HG03097 (cell line): ENCODE results near the gene IL36A.

Source experiments
- ATAC-seq: cut with Tn5 transposase; IDR thresholded peaks from one replicate; pipeline ENCODE4 v1.9.1; 2021; ENCODE audit not compliant: unreplicated experiment, low FRiP score

Gene IL36A

DNA sequence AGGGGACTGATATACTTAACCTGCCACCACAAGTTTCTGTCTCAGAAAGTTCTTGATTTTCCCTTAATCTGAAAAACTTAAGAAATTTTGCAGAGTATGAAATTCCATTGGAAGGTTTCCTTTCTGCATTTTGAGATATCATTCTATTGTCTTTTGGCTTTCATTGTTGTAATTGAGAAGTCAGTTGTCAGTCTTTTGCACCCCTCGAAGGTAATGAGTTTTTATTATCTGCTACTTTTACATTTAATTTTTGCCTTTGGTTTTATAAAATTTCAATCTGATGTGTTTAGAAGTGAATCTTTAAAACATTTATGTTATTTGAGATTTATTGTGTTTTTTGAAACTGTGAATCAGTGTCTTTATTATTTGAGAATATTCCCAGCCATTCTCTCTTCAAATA, 4.8 kb upstream of the IL36A start:
- ATAC-seq = no peak

DNA sequence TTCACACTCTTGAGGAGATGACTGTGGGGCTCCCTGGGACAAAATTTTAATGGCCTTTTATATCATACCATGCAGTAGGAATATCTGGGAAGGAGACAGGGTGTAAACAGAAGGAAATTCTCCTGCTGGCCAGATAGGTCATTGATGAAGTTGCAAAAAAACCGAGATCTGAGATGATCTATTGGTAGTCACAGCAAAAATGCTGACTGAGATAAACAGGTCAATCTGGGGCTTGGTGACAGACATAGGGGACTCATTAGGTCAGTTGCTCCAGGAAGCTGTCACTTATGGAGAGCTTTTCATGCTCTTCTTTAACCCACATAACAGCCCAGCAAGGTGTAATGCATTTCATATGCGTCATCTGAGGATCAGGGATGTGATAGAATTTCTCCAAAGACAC, 2.6 kb upstream of the IL36A start:
- ATAC-seq = no peak

DNA sequence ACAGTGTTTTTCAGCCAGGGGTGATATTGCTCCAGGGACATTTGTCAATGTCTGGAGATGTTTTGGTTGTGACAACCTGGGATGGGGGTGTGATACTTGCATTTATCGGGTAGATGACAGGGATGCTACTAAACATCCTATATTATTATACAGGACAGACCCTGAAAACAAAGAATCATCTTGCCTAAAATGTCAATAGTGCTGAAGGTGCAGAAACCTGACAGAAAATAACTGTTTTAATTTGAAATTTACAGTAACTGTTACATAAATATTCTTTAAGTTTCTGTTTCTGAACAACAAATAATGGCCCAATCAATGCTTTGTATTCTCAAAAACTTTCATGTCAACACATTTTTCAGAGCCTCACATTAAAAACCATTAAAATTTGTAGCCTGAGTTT, 2.0 kb downstream of the IL36A start:
- no peak for ATAC-seq

DNA sequence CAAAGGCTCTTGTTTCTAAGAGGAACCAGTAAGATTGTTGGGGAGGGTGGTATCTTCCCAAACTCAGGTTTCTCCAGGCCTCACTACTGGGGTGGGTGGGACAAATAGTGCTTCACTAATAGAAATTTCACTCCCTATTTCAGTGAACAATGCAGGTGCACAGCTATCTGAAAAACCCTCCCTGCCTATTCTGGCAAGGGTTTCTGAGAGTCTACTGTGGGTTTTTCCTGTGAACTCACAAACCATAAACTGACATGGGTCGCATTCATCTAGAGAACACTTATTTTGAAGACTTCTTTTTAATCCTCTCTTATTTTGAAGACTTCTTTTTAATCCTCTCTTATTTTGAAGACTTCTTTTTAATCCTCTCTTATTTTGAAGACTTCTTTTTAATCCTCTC, 4.4 kb downstream of the IL36A start:
- ATAC-seq = no peak

DNA sequence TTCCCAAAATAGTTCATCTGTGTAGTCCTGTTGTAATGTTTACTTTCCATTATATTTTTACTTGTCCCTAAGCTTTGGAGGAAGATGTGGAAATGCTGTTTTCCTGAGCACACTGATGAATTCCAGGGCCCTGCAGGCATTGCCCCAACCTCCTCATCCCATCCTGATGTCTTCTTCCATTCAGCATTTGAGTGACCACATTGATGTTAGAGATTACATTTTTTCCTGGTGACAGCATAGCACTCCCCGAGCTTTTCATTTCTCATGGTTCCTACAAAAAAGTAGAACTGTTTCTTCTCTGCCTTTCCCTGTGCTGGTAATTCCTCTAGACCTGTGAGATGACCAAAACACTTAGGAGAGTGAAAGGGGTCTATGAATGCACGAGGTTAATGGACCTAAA, 4.8 kb downstream of the IL36A start:
- ATAC-seq = no peak

DNA sequence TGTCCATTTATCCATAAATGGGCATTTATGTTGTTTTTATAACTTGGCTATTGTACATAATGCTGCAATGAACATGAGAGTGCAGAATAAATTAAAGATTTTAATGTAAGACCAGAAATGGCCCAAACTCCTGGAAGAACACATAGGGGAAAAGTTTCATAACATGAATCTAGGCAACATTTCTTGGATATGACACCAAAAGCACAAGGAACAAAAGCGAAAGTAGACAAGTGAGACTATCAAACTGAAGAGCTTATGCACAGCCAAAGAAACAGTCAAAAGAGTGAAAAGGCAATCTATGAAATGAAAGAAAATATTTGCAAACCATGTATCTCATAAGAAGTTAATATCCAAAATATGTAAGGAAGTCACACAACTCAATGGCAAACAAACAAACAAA, 5.8 kb downstream of the IL36A start:
- no peak for ATAC-seq

DNA sequence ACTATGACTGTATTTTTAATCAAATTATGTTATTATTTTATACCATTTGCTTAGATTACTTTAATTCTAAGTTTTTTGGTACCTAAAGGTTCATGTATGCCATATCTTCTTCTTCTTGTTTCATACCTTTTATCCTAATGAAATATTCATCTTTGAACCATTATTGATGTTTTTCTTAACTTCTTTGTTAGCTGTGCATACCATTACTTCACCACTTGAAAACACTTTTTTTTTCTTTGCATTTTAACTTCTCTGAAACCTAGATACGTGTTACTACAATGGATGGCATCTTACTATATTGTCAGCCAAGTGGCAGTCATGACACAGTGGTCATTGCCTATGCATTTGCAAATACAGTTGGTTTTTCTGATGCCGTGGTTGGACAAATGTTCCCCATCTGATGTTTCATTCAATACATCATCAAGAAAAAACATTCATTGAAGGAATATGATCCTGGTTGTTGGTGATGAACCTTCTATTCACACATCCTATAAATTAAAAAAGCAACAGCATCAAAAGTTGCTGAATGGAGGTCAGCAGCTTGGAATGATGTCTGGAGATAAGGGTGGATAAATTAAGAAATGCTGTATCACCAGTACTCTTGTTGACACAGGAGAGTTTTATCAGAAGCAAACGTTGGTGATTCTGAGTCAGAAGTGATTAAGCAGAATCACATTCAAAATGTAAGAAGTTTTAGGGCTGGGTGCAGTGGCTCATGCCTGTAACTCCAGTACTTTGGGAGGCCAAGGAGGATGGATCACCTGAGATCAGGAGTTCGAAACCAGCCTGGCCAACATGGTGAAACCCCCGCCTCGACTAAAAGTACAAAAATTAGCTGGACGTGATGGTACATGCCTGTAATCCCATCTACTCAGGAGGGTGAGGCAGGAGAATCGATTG, 7.4 kb downstream of the IL36A start:
- no peak for ATAC-seq

DNA sequence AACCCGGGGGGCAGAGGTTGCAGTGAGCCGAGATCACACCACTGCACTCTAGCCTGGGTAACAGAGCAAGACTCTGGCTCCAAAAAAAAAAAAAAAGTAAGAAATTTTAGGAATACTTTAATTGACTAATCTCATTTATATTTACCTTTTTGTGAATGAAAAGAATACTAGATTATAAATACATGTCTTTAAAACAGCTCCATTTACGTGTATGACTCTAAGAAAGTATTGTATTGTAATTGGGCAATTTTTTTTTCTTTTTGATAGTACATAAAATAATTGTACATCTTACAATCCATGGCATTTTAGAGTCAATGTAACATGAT, 8.0 kb downstream of the IL36A start:
- ATAC-seq = no peak

DNA sequence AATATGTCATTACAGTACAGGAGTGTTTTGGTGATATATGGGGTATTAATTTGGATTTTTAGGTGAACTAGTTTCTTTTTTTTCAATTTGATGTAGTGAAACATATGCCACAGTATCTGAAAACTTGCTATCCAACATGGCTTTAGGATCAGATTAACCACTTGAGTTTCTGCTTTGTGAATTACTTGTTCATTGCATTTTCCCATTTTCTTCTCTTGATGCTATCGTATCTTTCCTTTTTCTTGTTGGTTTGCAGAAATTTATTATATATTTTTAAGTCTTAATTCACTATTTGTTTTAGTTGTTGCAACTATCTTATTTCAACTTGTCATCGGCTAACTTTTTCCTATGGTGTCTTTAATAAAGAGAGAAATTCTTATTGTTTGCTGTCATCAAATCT, 8.8 kb downstream of the IL36A start:
- ATAC-seq = no peak

DNA sequence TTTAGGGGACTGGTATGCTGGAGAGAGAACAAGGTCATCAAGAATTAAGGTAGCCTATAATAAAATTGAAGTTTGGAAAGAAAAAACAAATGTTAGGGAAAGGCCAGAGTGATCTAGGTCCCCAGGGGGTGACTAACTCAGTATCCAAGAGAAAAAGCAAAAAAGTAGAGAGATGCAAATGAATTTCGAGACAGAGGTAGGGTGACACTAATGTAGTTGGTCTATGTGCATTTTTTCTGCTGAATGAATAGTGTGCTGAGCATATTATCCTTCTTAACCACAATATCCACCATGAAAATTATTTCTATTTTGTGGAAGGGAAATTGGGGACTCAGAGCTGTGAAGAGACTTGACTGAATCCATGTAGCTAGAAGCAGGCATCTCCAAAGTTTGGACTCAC, 9.8 kb downstream of the IL36A start:
- ATAC-seq = no peak

DNA sequence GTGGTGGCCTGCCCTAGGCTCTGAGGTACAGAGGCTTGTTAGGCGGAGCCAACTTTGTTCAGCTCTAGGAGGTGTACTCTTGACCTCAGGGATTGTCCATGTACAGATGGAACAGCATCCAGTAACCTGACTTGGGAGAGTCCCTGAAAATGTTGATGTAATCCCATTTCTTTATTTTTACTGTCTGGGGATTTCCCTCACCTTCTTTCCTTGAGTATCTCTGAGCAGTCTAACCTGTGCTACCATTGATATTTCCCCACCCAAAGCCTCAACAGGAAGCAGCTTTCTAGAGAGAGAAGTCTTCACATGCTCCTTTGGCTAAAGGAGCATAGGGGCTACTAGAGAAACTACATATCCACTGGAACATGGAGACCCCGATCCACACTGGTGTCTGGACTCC, 10.4 kb downstream of the IL36A start:
- ATAC-seq = no peak

DNA sequence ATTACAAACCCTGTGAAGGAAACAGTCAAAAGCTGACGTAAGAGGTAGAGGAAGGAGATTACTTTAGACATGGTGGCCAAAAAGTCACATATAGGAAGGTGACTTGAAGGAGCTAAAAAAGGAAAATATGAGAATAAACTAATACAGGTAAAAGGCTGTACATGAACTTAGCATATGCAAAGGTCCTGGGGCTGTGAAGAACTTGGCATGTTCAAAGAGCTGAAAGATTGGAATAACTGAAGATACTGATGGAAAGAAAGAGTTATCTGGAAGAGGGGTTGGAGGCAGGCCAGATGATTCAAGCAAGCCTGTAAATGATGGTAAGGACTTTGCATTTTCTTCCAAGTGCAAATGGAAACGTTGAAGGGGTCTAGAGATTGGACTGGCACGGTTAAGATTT, 13.2 kb downstream of the IL36A start:
- no peak for ATAC-seq

DNA sequence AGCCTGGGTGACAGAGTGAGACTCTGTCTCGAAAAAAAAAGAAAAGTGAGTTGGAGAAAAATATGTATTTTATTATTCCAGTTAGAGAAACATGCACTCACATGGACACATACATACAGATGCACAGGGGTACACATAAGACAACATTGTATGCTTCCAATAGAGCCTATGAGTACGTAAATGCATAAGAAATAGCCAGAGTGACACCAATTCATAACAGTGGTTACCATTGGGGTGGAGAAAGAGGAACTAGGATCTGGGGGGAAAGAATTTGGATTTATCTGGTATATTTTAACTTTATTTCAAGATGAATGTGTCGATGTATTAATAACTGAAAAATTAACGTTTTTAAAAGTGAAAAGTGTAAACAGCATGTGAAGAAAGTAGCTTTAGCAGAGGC, 16.1 kb downstream of the IL36A start:
- ATAC-seq = no peak

DNA sequence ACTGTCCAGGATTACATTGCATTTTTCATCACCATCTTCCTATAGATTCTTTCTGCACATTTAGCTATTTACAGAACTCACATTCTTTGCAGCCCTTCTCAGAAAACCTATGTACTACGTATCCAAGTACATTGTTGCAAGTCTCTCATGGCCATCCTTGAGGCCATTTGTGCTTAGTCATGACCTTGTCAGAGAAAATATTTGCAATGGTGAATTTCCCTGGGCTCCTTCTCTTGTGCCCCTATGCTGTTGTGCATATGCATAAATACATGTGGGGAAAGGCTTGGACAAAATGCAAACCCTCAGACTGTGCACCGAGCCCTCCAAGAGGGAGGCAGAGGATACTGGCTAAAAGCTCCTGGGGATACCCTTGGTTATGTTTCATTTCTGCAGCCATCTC, 19.5 kb downstream of the IL36A start:
- ATAC-seq = no peak

DNA sequence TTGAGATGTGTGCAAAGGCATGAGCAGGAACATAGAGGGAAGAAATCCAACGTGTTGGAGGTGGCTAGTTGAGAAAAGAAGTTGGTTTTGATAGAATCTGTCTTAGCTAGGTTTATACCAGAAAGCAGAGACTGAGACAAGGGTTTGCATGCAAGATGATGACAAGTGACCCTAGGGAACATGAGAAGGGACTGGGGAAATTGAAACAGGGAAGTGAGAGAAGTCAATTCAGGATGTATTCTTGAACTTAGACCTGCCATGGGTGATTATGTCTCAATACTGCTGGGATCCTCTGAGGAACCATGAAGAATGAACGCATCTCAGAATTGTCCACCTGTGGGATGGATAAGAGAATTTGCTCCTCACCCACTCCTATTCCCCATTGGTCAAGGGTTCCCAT, 20.5 kb downstream of the IL36A start:
- no peak for ATAC-seq

DNA sequence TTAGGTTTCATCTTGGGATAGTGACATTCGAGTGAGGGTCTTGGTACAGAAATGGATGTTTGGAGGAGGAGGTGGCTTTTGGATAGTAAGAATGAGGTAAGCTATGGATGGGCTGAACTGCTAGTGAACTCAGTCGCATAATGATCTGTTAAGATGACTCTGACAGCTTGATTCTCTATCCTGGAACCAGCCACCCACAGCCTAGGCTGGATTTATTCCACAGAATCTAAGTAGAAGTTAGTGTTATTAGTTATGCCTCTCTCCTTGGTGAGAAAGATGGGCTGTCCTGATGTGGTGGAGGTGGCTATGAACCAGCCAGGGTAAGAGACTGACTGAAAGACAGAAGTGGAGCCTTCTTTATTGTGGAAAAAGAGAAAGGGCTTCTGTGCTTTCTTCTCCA, 22.4 kb downstream of the IL36A start:
- no peak for ATAC-seq

DNA sequence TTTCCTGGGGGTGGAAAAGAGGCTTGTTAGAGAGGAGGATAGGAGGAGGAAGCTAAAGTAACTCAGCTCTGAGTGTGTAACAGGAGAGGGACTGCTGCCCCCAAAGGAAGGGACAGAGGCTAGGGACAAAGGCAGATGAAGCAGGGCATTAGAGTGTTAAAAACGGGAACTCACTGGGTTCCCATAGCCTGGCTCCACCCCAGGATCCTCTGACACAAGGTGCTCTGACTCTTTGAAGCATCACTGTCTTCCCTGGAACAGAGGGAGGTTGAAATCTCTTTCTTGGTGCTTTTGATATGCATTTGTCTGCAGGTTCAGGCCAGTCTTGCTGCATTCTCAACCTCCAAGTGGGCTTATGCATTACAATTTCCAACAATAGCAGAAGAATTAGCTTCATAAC, 22.9 kb downstream of the IL36A start:
- no peak for ATAC-seq

DNA sequence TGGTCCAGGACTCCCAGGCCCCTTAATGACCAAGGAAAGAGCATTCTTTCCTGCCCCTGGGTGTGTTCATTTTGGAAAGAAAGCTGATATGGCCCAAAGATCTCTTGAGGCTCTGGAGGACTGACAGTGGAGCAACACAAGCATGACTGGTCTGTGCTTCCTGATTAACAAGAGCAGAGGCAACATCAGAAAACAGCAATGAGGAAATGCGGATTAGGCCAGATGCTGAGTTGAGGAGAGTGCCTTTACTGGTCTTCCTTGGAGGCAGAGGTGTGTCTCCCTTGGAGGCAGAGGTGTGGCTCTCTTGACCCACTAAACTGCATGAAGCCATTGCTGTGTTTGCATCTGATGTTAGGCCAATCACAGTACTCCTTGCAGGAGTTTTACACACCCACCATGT, 27.5 kb downstream of the IL36A start:
- no peak for ATAC-seq

DNA sequence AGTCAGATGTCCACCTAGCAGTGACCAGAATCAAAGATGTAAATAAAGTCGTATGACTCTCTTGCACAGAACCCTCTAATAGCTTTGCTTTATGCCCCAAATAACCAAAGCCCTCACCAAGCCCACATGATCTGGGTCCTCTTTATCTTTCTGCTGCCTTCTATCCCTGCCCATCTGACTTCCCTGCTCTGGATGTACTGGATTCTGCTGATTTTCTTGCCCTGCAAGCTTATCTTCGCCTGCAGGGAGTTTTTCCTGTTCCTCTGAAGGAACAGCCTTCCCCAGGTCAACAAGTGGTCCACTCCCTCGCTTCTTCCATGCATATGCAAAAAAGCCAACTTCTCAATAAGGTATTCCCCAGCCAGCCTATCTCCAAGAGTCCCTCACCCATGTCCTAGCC, 28.8 kb downstream of the IL36A start:
- ATAC-seq = no peak

DNA sequence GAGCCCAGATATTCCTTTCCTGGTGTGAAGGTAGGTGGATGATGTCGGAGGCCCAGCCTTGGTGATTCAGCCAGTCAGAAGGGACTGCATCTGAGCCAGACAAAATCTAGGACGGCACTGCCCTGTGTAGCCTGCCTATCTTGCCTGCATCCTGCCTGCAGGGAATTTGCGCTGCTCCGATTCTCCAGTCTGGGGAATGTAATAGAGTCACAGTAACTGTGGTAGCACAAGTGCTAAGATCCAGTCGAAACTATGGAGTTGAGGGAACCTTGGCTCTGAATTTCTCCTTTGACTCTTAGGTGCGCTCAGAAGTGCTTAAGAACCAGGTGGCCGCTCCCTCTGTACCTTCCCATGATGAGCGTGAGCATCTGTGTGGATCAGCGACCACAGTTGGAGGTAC, 31.5 kb downstream of the IL36A start:
- no peak for ATAC-seq

DNA sequence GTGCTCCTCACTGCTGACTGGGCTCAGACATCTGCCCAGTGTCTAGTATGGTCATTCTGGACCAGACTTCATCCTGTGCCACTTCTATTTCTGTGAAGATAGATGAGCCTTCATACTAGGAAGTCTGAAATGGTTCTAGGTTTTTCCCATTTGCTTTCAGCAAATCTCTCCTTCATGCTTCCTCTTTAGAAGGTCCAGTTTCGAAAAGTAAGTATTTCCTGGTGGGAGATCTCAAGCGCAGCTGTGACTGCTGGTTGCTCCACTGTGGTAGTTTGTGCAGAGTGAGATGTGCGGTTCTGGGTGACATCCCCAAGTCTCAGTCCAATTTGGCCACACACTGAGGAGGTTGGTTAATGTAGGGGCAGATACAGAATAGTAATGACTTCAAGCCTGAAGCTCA, 33.0 kb downstream of the IL36A start:
- no peak for ATAC-seq

DNA sequence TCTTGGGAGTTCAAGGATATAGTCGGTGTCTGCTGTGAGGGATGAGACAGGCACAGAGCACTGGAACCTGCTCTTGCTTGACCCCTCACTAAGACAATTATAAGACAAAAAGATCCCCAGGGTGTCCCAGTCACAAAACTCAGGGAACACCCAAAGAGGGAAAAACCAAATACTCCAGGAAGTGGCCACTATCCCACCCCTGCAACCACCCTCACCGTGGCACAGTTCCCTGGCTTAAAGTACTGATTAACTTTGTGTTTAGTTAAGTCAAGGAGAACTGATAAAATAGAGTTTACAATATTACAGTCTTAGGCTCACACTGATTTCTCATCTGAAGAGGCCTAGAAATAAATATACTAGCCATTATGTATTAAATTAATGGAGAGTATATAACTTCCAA, 33.9 kb downstream of the IL36A start:
- ATAC-seq = no peak

DNA sequence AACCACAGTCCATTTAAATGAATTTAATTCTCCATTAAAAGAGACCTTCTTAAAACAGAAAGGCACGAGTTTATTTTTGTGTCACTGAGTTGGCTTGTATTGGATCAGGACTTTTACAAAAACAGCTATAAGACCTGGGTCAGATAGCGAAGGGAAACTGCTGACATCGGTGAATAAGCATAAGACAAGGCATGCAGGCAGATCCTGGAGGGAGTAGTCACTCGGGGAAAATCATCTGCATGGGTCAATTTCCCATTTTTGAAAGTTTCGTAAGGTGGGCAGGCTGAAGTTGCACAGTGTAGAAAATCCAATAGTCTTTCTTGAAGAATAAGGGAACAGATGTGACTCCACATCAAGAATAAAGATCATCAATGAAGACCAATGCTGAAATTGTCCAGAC, 34.5 kb downstream of the IL36A start:
- no peak for ATAC-seq
